Osteocyte (in vitro differentiated cells): ENCODE measurements around the gene TSPAN18. TPM values are rescaled to one million over a fixed set of nuclear protein-coding genes. Genes with fewer than 3 reads are reported as not detected.

Experiments
- DNase-seq: peaks from one replicate; pipeline ENCODE4 v3.0.0; 2021; ENCODE audit warnings: mixed read lengths; ENCODE audit not compliant: unreplicated experiment; ENCODE audit errors: extremely low spot score
- H3K27ac Mint-ChIP-seq: one replicate; pipeline ENCODE4 v1.8.0; 2021; ENCODE audit warnings: mild to moderate bottlenecking, mixed read lengths; ENCODE audit not compliant: unreplicated experiment
- H3K27me3 Mint-ChIP-seq: one replicate; pipeline ENCODE4 v1.8.0; 2021; ENCODE audit warnings: mixed read lengths; ENCODE audit not compliant: unreplicated experiment
- H3K36me3 Mint-ChIP-seq: one replicate; pipeline ENCODE4 v1.8.0; 2021; ENCODE audit warnings: mixed read lengths; ENCODE audit not compliant: unreplicated experiment
- H3K4me1 Mint-ChIP-seq: one replicate; pipeline ENCODE4 v1.8.0; 2021; ENCODE audit warnings: mixed read lengths; ENCODE audit not compliant: unreplicated experiment
- H3K4me3 Mint-ChIP-seq: one replicate; pipeline ENCODE4 v1.8.0; 2021; ENCODE audit warnings: mild to moderate bottlenecking, moderate library complexity, mixed read lengths; ENCODE audit not compliant: unreplicated experiment
- H3K9me3 Mint-ChIP-seq: one replicate; pipeline ENCODE4 v1.8.0; 2021; ENCODE audit warnings: mixed read lengths; ENCODE audit not compliant: unreplicated experiment
- total RNA-seq: library from RNA; stranded (reverse); gene quantifications from 2 replicates; pipeline ENCODE4 v1.2.1, GENCODE V29; 2021
- TF ChIP-seq, protein P1 (sequence below): fragments of 200-600 bp; sonication (generic); IDR thresholded peaks from 2 replicates; pipeline ENCODE4 v1.5.0; 2021; ENCODE audit warnings: antibody characterized with exemption, mild to moderate bottlenecking, moderate library complexity

TSPAN18 gene
- total RNA-seq, 1 donor from 2014 or later, result 13.4 TPM

DNA sequence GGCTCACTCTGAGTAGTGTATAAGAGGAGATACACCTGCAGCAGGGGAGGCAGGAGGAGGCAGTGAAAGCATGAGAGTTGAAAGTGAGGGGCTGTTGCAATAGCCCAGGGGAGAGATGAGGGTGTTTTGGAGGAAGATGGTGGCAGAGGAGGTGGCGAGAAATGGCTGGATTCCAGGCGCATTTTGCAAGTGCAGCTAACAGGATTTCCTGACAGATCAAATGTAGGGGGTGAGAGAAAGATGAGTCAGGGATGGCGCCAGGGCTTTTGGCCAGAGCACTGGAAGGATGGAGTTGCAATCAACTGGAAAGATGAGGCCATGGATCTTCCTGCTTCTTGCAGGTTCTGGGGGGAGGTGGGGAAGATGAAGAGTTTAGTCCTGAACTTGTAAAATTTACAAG lies 16.8 kb upstream of the TSPAN18 start:
- no peaks in the 10 kb centered on the region for H3K9me3 Mint-ChIP-seq
- H3K27me3 Mint-ChIP-seq, result peaks cover 53% of the 10 kb centered on the region
- no peak for DNase-seq
- no peak overlapping the region for H3K27ac Mint-ChIP-seq
- no peaks in the 10 kb centered on the region for H3K4me1 Mint-ChIP-seq
- TF ChIP-seq, protein P1, sequence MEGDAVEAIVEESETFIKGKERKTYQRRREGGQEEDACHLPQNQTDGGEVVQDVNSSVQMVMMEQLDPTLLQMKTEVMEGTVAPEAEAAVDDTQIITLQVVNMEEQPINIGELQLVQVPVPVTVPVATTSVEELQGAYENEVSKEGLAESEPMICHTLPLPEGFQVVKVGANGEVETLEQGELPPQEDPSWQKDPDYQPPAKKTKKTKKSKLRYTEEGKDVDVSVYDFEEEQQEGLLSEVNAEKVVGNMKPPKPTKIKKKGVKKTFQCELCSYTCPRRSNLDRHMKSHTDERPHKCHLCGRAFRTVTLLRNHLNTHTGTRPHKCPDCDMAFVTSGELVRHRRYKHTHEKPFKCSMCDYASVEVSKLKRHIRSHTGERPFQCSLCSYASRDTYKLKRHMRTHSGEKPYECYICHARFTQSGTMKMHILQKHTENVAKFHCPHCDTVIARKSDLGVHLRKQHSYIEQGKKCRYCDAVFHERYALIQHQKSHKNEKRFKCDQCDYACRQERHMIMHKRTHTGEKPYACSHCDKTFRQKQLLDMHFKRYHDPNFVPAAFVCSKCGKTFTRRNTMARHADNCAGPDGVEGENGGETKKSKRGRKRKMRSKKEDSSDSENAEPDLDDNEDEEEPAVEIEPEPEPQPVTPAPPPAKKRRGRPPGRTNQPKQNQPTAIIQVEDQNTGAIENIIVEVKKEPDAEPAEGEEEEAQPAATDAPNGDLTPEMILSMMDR, result no peak
- H3K4me3 Mint-ChIP-seq, result no peak overlapping the region
- no peaks in the 10 kb centered on the region for H3K36me3 Mint-ChIP-seq

DNA sequence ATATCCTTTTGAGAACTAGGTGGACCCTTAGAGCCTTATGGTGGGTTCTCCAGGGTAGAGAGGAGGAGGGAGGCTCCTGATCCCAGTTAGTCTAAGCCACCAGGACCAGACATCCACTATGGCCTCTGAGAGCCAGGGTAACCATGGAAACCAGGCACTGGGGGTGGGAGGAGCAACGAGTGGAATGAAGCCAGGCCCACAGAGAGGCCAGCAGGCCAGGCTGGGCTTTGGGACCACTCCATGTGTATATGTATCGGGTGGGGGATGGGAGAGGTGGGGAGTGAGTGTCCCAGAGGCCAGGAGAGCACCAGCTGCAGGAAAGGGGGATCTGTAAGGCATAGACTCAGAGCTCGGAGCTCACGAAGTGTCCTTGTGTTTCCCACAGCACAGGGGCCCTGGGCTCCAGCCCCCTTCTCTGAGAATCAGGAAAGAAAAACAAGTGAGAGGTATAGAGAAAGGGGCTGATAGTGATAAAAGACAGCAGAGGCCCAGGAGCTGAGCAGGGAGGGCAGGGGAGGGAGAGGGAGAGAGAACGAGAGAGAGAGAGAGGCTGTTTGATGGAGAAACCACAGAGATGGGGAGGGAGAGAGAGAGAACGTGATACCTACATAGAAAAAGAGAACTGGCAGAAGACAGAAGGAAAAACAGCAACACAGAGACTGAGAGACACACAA lies 15.5 kb upstream of the TSPAN18 start:
- H3K36me3 Mint-ChIP-seq, result no peaks in the 10 kb centered on the region
- peaks cover 52% of the 10 kb centered on the region for H3K27me3 Mint-ChIP-seq
- no peak overlapping the region for H3K4me3 Mint-ChIP-seq
- TF ChIP-seq, protein P1, result no peak
- no peaks in the 10 kb centered on the region for H3K4me1 Mint-ChIP-seq
- no peak overlapping the region for H3K27ac Mint-ChIP-seq
- no peak for DNase-seq
- H3K9me3 Mint-ChIP-seq, result no peaks in the 10 kb centered on the region

DNA sequence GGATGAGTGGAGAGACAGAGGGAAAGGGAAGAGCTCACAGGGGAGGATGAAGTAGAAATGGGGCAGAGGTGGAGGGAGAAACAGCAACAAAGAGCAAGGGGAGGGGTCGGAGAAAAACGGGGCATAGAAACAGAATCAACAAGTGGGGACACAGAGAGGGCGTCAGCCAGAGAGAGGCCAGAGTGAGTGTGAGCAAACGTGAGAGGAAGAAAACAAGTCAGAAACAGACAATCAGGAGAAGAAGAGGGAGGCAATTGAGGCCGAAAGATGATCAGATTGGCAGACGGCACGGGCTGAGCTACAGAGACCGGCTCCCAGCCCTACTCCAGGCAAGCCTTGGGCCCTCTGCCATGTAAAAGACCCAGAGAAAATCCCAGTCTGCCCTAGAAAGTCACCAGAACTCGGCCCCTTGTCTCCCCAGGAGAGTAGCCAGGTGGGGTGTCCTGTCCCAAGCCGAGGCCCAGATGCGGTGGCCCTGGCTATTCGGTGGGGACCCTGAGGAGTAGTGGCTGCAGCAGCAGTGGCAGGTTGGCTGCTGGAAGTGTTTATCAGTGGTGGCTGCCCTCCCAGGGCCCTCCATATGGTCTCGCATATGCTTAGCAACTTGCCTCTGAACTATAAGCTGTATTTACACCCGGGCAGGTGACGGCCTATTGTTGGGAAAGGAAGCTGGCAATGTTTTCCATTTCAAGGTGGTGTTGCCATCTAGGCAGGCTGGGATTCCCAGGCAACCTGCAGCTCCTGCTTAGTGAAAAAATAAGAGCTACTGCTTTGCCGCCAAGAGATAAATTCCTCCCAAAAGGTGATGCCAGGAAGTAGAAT lies 14.8 kb upstream of the TSPAN18 start:
- no peak overlapping the region for H3K27ac Mint-ChIP-seq
- H3K4me1 Mint-ChIP-seq, result no peaks in the 10 kb centered on the region
- TF ChIP-seq, protein P1, result no peak
- peaks cover 59% of the 10 kb centered on the region for H3K27me3 Mint-ChIP-seq
- no peak for DNase-seq
- H3K9me3 Mint-ChIP-seq, result no peaks in the 10 kb centered on the region
- H3K4me3 Mint-ChIP-seq, result no peak overlapping the region
- no peaks in the 10 kb centered on the region for H3K36me3 Mint-ChIP-seq

DNA sequence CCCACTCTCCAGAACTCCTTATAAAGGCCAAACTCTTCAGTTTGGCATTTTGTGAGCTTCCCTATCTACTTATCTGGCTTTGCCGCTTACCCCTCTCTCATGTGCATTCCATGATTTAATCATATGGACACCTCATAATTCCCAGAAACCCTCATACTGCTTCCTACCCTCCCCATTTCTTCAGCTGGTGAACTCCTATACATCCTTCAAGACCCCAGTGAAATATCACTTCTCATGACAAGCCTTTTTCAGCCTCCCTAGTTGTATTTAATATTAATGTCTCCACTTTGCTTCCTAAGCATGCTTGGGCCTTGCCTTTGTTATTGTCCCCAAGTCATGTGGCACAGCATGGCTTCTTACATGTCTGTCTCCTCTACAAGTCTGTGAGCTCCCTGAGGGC lies 13.7 kb upstream of the TSPAN18 start:
- DNase-seq, result no peak
- H3K9me3 Mint-ChIP-seq, result no peaks in the 10 kb centered on the region
- no peak overlapping the region for H3K4me3 Mint-ChIP-seq
- H3K27me3 Mint-ChIP-seq, result peaks cover 61% of the 10 kb centered on the region
- no peaks in the 10 kb centered on the region for H3K4me1 Mint-ChIP-seq
- H3K36me3 Mint-ChIP-seq, result no peaks in the 10 kb centered on the region
- no peak overlapping the region for H3K27ac Mint-ChIP-seq
- TF ChIP-seq, protein P1, result no peak

DNA sequence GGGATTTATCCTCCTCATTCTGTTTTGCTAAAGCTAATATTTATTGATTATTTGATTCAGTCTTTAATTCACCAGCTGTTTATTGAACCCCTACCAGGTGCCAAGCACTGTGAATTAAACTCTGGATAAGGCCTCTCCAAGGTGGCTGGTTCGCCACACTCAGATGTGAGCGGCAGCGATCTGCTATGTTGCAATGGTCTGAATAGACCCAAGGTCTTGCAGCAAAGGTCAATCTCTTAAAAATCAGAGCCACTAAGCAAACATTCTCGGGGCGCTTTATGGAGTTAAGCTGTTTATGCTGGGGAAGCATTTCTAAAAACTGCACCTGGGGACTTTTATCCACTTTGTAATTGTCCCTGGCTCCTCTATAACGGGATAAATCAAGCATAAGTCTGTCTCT lies 10.5 kb upstream of the TSPAN18 start:
- TF ChIP-seq, protein P1, result no peak
- Mint-ChIP-seq H3K4me3 (no peak overlapping the region), H3K4me1 (no peaks in the 10 kb centered on the region), H3K36me3 (no peaks in the 10 kb centered on the region), H3K9me3 (no peaks in the 10 kb centered on the region), H3K27ac (no peak overlapping the region), H3K27me3 (peaks cover 54% of the 10 kb centered on the region)
- no peak for DNase-seq
